ENCODE results near the gene UBE2U.
"Not testable (repeated sequence)": the region's sequence is repeated elsewhere in the genome, so short reads cannot be mapped to it uniquely, and the experiment has no call there.

Gene UBE2U

GRCh38 chr1:64212031-64212430 lies 8.6 kb downstream of the UBE2U start:
- in situ Hi-C loops (cut with MboI; ENCODE audit: low sequenced_read_pairs, unreplicated experiment), result no loop called here
- DNase-seq (ENCODE audit: low spot score), result no peak
- TF ChIP-seq CTCF (IDR thresholded peaks at IDR 0.05; ENCODE audit: borderline replicate concordance, control extremely low read depth, extremely low read depth, insufficient read depth, missing control alignments), result no peak

GRCh38 chr1:64215576-64215975 lies 12.2 kb downstream of the UBE2U start:
- in situ Hi-C loops (cut with MboI; ENCODE audit: low sequenced_read_pairs, unreplicated experiment), result no loop called here
- no peak for TF ChIP-seq CTCF (IDR thresholded peaks at IDR 0.05; ENCODE audit: borderline replicate concordance, control extremely low read depth, extremely low read depth, insufficient read depth, missing control alignments)
- DNase-seq (ENCODE audit: low spot score), result no peak

- no peak for TF ChIP-seq CTCF (IDR thresholded peaks at IDR 0.05; ENCODE audit: borderline replicate concordance, control extremely low read depth, extremely low read depth, insufficient read depth, missing control alignments)
- no peak for DNase-seq (ENCODE audit: low spot score)
- in situ Hi-C loops (cut with MboI; ENCODE audit: low sequenced_read_pairs, unreplicated experiment), result no loop called here
Observed at GRCh38 chr1:64220241-64220640, 16.8 kb downstream of the UBE2U start.

GRCh38 chr1:64223329-64224151 lies 20.1 kb downstream of the UBE2U start:
- DNase-seq (ENCODE audit: low spot score), result peak; percentile 42
- no peak for TF ChIP-seq CTCF (IDR thresholded peaks at IDR 0.05; ENCODE audit: borderline replicate concordance, control extremely low read depth, extremely low read depth, insufficient read depth, missing control alignments)
- in situ Hi-C loops (cut with MboI; ENCODE audit: low sequenced_read_pairs, unreplicated experiment), result no loop called here

GRCh38 chr1:64224236-64224635 lies 20.8 kb downstream of the UBE2U start:
- in situ Hi-C loops (cut with MboI; ENCODE audit: low sequenced_read_pairs, unreplicated experiment); DNase-seq (ENCODE audit: low spot score): not testable (repeated sequence)

GRCh38 chr1:64228167-64228957 lies 24.9 kb downstream of the UBE2U start:
- no peak for TF ChIP-seq CTCF (IDR thresholded peaks at IDR 0.05; ENCODE audit: borderline replicate concordance, control extremely low read depth, extremely low read depth, insufficient read depth, missing control alignments)
- DNase-seq (ENCODE audit: low spot score), result no peak
- in situ Hi-C loops (cut with MboI; ENCODE audit: low sequenced_read_pairs, unreplicated experiment), result loop anchor here (25.0 kb wide), 2 partner anchors 541 to 616 kb away; no protein-coding TSS in a partner anchor

- no peak for DNase-seq (ENCODE audit: low spot score)
- in situ Hi-C loops (cut with MboI; ENCODE audit: low sequenced_read_pairs, unreplicated experiment), result loop anchor here (25.0 kb wide), 2 partner anchors 542 to 617 kb away; no protein-coding TSS in a partner anchor
- no peak for TF ChIP-seq CTCF (IDR thresholded peaks at IDR 0.05; ENCODE audit: borderline replicate concordance, control extremely low read depth, extremely low read depth, insufficient read depth, missing control alignments)
Observed at GRCh38 chr1:64229307-64229706, 25.9 kb downstream of the UBE2U start.
